RWPE1 (cell line): Measurements from ENCODE around the gene SLC46A1.
A peak's percentile ranks its signal among the peaks of the same experiment; 100 is the strongest.

Experiments used
- CTCF ChIA-PET: fragments of 350-600 bp; sonication (Branson Sonifier 250); formaldehyde crosslinking; extraction: SDS; loops from one replicate; lab custom pipeline; 2021; lab: Yijun Ruan, JAX
- POLR2A ChIA-PET: fragments of 400-600 bp; formaldehyde crosslinking; extraction: SDS; loops from one replicate; lab custom pipeline; 2020; ENCODE audit warnings: antibody characterized with exemption; ENCODE audit not compliant: low non-redundant PET; lab: Yijun Ruan, JAX
- DNase-seq: peaks from one replicate; pipeline ENCODE4 v3.0.0; 2012; ENCODE audit warnings: low spot score
- H3K27ac ChIP-seq: fragments of 450-650 bp; 2 replicates; pipeline ENCODE4 v1.5.1; 2017
- CTCF ChIP-seq: fragments of 450-650 bp; conservative IDR thresholded peaks from 2 replicates; pipeline ENCODE4 v1.5.1; 2017; ENCODE audit warnings: low read depth, mild to moderate bottlenecking

Gene SLC46A1

GRCh38 chr17:28398280-28398981 lies 7.6 kb downstream of the SLC46A1 start:
- DNase-seq: no peak
- ChIA-PET CTCF (no interaction called here), POLR2A (no interaction called here)
- no peak for TF ChIP-seq CTCF
- H3K27ac ChIP-seq: peak overlapping the region; percentile 31

- TF ChIP-seq CTCF: no peak
- CTCF ChIA-PET: no interaction called here
- H3K27ac ChIP-seq: peak overlapping the region; percentile 31
- no peak for DNase-seq
- POLR2A ChIA-PET: no interaction called here
These were observed 8.2 kb downstream of the SLC46A1 start for GRCh38 chr17:28397687-28398279.

- POLR2A ChIA-PET: no interaction called here
- peak overlapping the region; percentile 45; the same call in 1 of the 2 replicates for H3K27ac ChIP-seq
- no peak for TF ChIP-seq CTCF
- DNase-seq: no peak
- CTCF ChIA-PET: no interaction called here
These were observed 8.7 kb downstream of the SLC46A1 start for GRCh38 chr17:28397275-28397674.

GRCh38 chr17:28396635-28397239 lies 9.3 kb downstream of the SLC46A1 start:
- DNase-seq: no peak
- no peak for TF ChIP-seq CTCF
- H3K27ac ChIP-seq: peak overlapping the region; percentile 45
- CTCF ChIA-PET: interaction anchor here (0.6 kb wide), 1 partner anchor 778 kb away, joined by 4 read pairs; no protein-coding TSS in a partner anchor
- POLR2A ChIA-PET: interaction anchor here (1.3 kb wide), 1 partner anchor 11 kb away, joined by 3 read pairs; no protein-coding TSS in a partner anchor

GRCh38 chr17:28395968-28396367 lies 10.0 kb downstream of the SLC46A1 start:
- ChIA-PET CTCF (no interaction called here), POLR2A (interaction anchor here (1.3 kb wide), 1 partner anchor 12 kb away, joined by 3 read pairs; no protein-coding TSS in a partner anchor)

More at GRCh38 chr17:28395968-28396367, 10.0 kb downstream of the SLC46A1 start:
- H3K27ac ChIP-seq: peak overlapping the region; percentile 45
- TF ChIP-seq CTCF: no peak
- no peak for DNase-seq
